ENCODE measurements around the gene PNMA8C. TPM values are rescaled to one million over a fixed set of nuclear protein-coding genes. Genes with fewer than 3 reads are reported as not detected.

Gene PNMA8C
- total RNA-seq, 4 donors from 2014 or later: 0.30 TPM; not detected in 3

DNA sequence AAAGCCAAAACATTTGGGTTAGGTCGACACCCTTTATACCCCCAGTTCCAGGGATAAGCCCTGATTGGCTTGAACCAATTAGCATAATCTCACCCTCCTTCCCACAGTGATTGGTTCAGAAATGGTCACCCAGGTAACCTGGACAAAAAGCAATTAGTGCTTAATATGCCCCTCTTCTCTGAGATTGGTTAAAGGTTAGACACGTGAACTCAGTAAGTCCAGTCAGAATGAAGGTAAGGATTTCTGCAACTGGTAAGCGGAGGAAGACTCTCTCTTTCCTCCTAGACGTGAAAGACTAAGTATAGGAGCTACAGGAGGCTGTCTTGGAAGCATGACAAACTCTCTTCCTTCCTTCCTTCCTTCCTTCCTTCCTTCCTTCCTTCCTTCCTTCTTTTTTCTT, 1.3 kb upstream of the PNMA8C start:
- no peak for DNase-seq (ENCODE audit: low spot score in 2 of 2)
- Histone ChIP-seq H3K4me3 (no peak overlapping the region), H3K27me3 (peaks cover 0 to 57% of the 10 kb centered on the region in 2 donors), H3K27ac (no peak overlapping the region), H3K4me1 (peaks cover 0 to 20% (median 4%) of the 10 kb centered on the region in 4 donors), H3K9me3 (no peaks in the 10 kb centered on the region), H3K36me3 (no peaks in the 10 kb centered on the region)
- no peak for TF ChIP-seq POLR2A (IDR thresholded peaks at IDR 0.05)
- TF ChIP-seq, protein P1, sequence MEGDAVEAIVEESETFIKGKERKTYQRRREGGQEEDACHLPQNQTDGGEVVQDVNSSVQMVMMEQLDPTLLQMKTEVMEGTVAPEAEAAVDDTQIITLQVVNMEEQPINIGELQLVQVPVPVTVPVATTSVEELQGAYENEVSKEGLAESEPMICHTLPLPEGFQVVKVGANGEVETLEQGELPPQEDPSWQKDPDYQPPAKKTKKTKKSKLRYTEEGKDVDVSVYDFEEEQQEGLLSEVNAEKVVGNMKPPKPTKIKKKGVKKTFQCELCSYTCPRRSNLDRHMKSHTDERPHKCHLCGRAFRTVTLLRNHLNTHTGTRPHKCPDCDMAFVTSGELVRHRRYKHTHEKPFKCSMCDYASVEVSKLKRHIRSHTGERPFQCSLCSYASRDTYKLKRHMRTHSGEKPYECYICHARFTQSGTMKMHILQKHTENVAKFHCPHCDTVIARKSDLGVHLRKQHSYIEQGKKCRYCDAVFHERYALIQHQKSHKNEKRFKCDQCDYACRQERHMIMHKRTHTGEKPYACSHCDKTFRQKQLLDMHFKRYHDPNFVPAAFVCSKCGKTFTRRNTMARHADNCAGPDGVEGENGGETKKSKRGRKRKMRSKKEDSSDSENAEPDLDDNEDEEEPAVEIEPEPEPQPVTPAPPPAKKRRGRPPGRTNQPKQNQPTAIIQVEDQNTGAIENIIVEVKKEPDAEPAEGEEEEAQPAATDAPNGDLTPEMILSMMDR (IDR thresholded peaks at IDR 0.05): no peak
- TF ChIP-seq EP300 (IDR thresholded peaks at IDR 0.05): no peak
- 60 to 67% methylated on average over 4 of the region's 4 CpGs for WGBS, 2 donors

DNA sequence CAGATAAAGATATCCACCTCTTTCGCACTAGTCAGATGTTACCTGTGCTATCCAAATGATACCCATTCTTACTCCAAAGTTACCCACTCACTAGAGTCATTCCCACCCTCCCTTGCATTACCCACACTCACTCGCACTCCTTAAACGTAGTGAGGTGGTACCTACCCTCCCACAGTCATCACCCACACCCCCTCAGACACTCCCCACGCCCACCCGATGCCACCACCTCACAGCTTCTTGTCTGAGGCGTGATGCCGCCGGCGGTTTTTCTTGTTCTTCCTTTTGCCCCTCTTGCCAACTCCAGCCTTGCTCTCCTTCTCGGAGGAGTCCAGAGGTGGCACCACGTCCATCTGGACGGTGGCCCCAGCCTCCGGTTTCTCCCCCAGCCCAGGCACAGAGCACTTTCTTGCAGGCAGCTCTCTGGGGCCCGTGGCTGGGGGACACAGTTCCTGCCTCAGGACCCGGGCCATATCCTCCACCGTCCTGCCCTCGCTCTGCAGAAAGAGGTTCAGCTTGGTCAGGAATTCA, 1.2 kb downstream of the PNMA8C start:
- Histone ChIP-seq H3K4me1 (peaks cover 0 to 20% (median 4%) of the 10 kb centered on the region in 4 donors), H3K4me3 (no peak overlapping the region), H3K36me3 (no peaks in the 10 kb centered on the region), H3K27me3 (peaks cover 0 to 49% of the 10 kb centered on the region in 2 donors), H3K27ac (no peak overlapping the region), H3K9me3 (no peaks in the 10 kb centered on the region)
- no peak for DNase-seq (ENCODE audit: low spot score in 2 of 2)
- no peak for TF ChIP-seq POLR2A (IDR thresholded peaks at IDR 0.05)
- TF ChIP-seq, protein P1 (IDR thresholded peaks at IDR 0.05): no peak
- TF ChIP-seq EP300 (IDR thresholded peaks at IDR 0.05): no peak
- 81 to 86% methylated on average over 17 of the region's 17 CpGs for WGBS, 2 donors

DNA sequence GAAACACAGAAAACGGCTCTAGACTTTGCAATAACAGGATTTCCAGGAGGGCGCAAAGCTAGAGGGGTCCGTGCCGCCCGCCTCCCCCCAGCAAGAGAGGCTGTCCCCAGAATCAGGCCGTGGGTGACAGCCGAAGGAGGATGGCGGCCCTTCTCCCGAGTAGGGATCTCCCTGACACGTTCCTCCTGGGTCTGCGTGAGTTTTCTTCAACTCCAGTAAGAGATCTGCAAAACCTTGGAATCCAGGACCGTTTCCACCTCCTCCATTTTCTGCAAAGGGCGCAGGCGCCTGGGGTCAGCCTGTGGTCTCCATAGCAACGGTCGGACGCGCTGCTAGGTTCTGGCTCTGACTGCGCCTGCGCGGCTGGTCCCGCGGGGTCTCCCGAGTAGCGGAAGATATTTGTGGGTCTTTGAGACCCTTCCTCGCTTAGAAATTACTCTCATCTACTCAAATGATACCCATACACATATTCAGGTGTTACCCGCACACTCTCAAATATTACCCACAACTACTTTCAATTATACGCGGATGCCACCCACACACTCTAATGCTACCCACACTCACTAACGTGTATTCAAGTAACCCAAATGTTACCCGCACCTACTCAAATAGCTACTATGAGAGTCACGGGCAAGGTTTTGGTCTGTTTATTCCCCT, 2.1 kb downstream of the PNMA8C start:
- Histone ChIP-seq H3K27me3 (peaks cover 0 to 46% of the 10 kb centered on the region in 2 donors), H3K9me3 (no peaks in the 10 kb centered on the region), H3K36me3 (no peaks in the 10 kb centered on the region), H3K4me1 (peaks cover 0 to 20% (median 4%) of the 10 kb centered on the region in 4 donors), H3K4me3 (peak overlapping the region; percentile 29 to 56 (median 38)), H3K27ac (no peak overlapping the region)
- DNase-seq (ENCODE audit: low spot score in 2 of 2): peak in 1 of 2 donors; percentile 57
- TF ChIP-seq EP300 (IDR thresholded peaks at IDR 0.05): no peak
- no peak for TF ChIP-seq POLR2A (IDR thresholded peaks at IDR 0.05)
- TF ChIP-seq, protein P1 (IDR thresholded peaks at IDR 0.05): no peak
- WGBS, 2 donors: 4% methylated on average over 29 to 30 of the region's 32 CpGs

DNA sequence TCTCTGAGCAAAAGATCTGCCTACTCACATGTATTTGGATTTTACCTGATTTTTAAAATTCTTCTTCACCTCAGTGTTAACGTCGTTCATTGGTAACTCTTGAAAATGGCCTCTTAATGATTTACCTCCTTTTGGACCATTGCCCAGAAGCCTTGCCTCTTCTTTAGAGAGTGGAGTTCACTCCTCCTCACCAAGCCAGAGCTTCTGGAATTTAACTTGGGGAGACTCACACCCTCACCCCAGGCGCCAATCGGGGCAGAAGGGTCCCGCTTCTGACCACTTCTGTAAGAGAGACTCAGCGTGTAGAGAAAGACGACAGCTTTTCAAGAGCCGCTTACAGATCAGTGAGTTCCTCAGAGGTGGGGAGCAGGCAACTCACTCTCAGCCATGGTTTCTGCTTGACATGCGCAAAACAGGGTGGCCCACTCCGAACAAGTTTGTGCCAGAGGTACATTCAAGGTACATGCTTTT, 2.7 kb downstream of the PNMA8C start:
- WGBS, 2 donors: 1 to 13% methylated on average over 10 of the region's 10 CpGs
- DNase-seq (ENCODE audit: low spot score in 2 of 2): no peak
- peaks cover 0 to 41% of the 10 kb centered on the region in 2 donors for H3K27me3 ChIP-seq
- H3K4me1 ChIP-seq: peaks cover 0 to 20% (median 4%) of the 10 kb centered on the region in 4 donors
- no peaks in the 10 kb centered on the region for H3K9me3 ChIP-seq
- H3K36me3 ChIP-seq: no peaks in the 10 kb centered on the region
- peak overlapping the region; percentile 29 to 56 (median 38) for H3K4me3 ChIP-seq
- no peak overlapping the region for H3K27ac ChIP-seq
- TF ChIP-seq POLR2A (IDR thresholded peaks at IDR 0.05) (no peak), EP300 (IDR thresholded peaks at IDR 0.05) (no peak)
- TF ChIP-seq, protein P1 (IDR thresholded peaks at IDR 0.05): no peak

DNA sequence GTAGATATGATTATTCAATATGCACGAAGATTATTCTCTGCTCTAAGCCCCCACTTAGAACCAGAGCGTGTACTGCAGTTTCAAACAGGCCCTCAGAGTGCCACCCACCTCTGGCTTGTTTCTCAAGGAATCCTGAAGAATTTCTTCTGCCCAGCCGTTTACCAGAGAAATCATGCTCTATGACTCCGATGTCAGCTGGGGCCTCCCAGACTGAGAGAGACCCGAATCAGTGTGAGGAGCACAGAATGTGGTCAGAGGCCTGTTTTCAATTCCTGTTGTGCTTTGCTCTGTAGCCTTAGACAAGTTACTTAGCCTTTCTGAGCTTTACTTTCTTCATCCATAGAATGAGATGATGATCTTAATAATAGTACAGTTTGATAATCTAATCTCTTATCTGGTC, 5.5 kb downstream of the PNMA8C start:
- H3K36me3 ChIP-seq: no peaks in the 10 kb centered on the region
- H3K9me3 ChIP-seq: no peaks in the 10 kb centered on the region
- H3K4me1 ChIP-seq: peaks cover 0 to 9% (median 0%) of the 10 kb centered on the region in 4 donors
- H3K27ac ChIP-seq: no peak overlapping the region
- TF ChIP-seq EP300 (IDR thresholded peaks at IDR 0.05): no peak
- TF ChIP-seq, protein P1 (IDR thresholded peaks at IDR 0.05): no peak
- no peak for TF ChIP-seq POLR2A (IDR thresholded peaks at IDR 0.05)
- DNase-seq (ENCODE audit: low spot score in 2 of 2): no peak
- WGBS, 2 donors: 55 to 72% methylated on average over 5 of the region's 5 CpGs
- H3K27me3 ChIP-seq: peaks cover 0 to 25% of the 10 kb centered on the region in 2 donors
- H3K4me3 ChIP-seq: no peak overlapping the region
